HFFc6 (cell line): ENCODE results near the gene RSPH3. TPM values are rescaled to one million over a fixed set of nuclear protein-coding genes. Genes with fewer than 3 reads are reported as not detected.

Source experiments
- DNase-seq: peaks from one replicate; pipeline ENCODE4 v3.0.0-alpha.2; 2018
- H3K27ac Mint-ChIP-seq: 2 replicates; pipeline ENCODE4 v1.8.0; 2020; ENCODE audit warnings: mild to moderate bottlenecking, mixed read lengths
- H3K27me3 Mint-ChIP-seq: 2 replicates; pipeline ENCODE4 v1.8.0; 2021; ENCODE audit warnings: mild to moderate bottlenecking, moderate library complexity, mixed read lengths; ENCODE audit not compliant: insufficient read depth
- H3K36me3 Mint-ChIP-seq: 2 replicates; pipeline ENCODE4 v1.8.0; 2021; ENCODE audit warnings: low read depth, mixed read lengths
- H3K4me1 Mint-ChIP-seq: 2 replicates; pipeline ENCODE4 v1.8.0; 2020; ENCODE audit warnings: low read depth, mixed read lengths
- H3K4me3 Mint-ChIP-seq: 2 replicates; pipeline ENCODE4 v1.8.0; 2020; ENCODE audit warnings: mild to moderate bottlenecking, moderate library complexity, mixed read lengths
- H3K9me3 Mint-ChIP-seq: 2 replicates; pipeline ENCODE4 v1.8.0; 2020; ENCODE audit warnings: mild to moderate bottlenecking, mixed read lengths
- CTCF ChIP-seq: fragments of 200-600 bp; sonication (generic); IDR thresholded peaks from 2 replicates; pipeline ENCODE4 v1.5.0; 2021; ENCODE audit warnings: antibody characterized with exemption, mild to moderate bottlenecking
- total RNA-seq, 6 experiments: library from RNA; stranded (reverse); fragmentation: NEBNext Ultra II Directional; extraction: Animal tissue kit (Norgen Biotek cat#: 25700); gene quantifications; 2 replicates in 1 of 6; 3 replicates in 5 of 6; pipeline ENCODE4 v1.2.3, GENCODE V29; 2021

The RSPH3 gene
- total RNA-seq, 6 experiments from 2014 or later, result 6.9 to 10.1 (median 8.5) TPM

- H3K27me3 Mint-ChIP-seq, result peaks cover 7% of the 10 kb centered on the region
- no peak overlapping the region for H3K27ac Mint-ChIP-seq
- H3K4me3 Mint-ChIP-seq, result no peak overlapping the region
- no peaks in the 10 kb centered on the region for H3K36me3 Mint-ChIP-seq
- peaks cover 22% of the 10 kb centered on the region for H3K4me1 Mint-ChIP-seq
- no peaks in the 10 kb centered on the region for H3K9me3 Mint-ChIP-seq
- no peak for DNase-seq
- no peak for TF ChIP-seq CTCF
Observed at GRCh38 chr6:158942349-158942748, 57.7 kb downstream of the RSPH3 start.

GRCh38 chr6:158941246-158941645, 58.8 kb downstream of the RSPH3 start:
- H3K27ac Mint-ChIP-seq, result no peak overlapping the region
- TF ChIP-seq CTCF, result no peak
- peaks cover 22% of the 10 kb centered on the region for H3K4me1 Mint-ChIP-seq
- DNase-seq, result no peak
- no peaks in the 10 kb centered on the region for H3K9me3 Mint-ChIP-seq
- H3K27me3 Mint-ChIP-seq, result peaks cover 7% of the 10 kb centered on the region
- no peaks in the 10 kb centered on the region for H3K36me3 Mint-ChIP-seq
- H3K4me3 Mint-ChIP-seq, result no peak overlapping the region

- Mint-ChIP-seq H3K36me3 (no peaks in the 10 kb centered on the region), H3K4me1 (peaks cover 22% of the 10 kb centered on the region), H3K4me3 (peak overlapping the region; percentile 86), H3K27me3 (peaks cover 7% of the 10 kb centered on the region), H3K27ac (peak overlapping the region; percentile 79), H3K9me3 (no peaks in the 10 kb centered on the region)
- no peak for DNase-seq
- no peak for TF ChIP-seq CTCF
Observed at GRCh38 chr6:158939255-158940159, 60.5 kb downstream of the RSPH3 start.

- peaks cover 22% of the 10 kb centered on the region for H3K4me1 Mint-ChIP-seq
- peaks cover 7% of the 10 kb centered on the region for H3K27me3 Mint-ChIP-seq
- DNase-seq, result peak; percentile 38
- no peaks in the 10 kb centered on the region for H3K9me3 Mint-ChIP-seq
- H3K36me3 Mint-ChIP-seq, result no peaks in the 10 kb centered on the region
- H3K4me3 Mint-ChIP-seq, result peak overlapping the region; percentile 86
- TF ChIP-seq CTCF, result no peak
- H3K27ac Mint-ChIP-seq, result peak overlapping the region; percentile 79
Observed at GRCh38 chr6:158938811-158939254, 61.2 kb downstream of the RSPH3 start.

GRCh38 chr6:158938220-158938619, 61.8 kb downstream of the RSPH3 start:
- no peak for TF ChIP-seq CTCF
- H3K27me3 Mint-ChIP-seq, result peaks cover 9% of the 10 kb centered on the region
- H3K9me3 Mint-ChIP-seq, result no peaks in the 10 kb centered on the region
- H3K36me3 Mint-ChIP-seq, result no peaks in the 10 kb centered on the region
- H3K27ac Mint-ChIP-seq, result no peak overlapping the region
- DNase-seq, result no peak
- H3K4me1 Mint-ChIP-seq, result peaks cover 22% of the 10 kb centered on the region
- H3K4me3 Mint-ChIP-seq, result no peak overlapping the region; the same call in 1 of the 2 replicates
